Measurements from ENCODE around the gene DUSP9.
"Not testable (repeated sequence)": the region's sequence is repeated elsewhere in the genome, so short reads cannot be mapped to it uniquely, and the experiment has no call there.

The DUSP9 gene

DNA sequence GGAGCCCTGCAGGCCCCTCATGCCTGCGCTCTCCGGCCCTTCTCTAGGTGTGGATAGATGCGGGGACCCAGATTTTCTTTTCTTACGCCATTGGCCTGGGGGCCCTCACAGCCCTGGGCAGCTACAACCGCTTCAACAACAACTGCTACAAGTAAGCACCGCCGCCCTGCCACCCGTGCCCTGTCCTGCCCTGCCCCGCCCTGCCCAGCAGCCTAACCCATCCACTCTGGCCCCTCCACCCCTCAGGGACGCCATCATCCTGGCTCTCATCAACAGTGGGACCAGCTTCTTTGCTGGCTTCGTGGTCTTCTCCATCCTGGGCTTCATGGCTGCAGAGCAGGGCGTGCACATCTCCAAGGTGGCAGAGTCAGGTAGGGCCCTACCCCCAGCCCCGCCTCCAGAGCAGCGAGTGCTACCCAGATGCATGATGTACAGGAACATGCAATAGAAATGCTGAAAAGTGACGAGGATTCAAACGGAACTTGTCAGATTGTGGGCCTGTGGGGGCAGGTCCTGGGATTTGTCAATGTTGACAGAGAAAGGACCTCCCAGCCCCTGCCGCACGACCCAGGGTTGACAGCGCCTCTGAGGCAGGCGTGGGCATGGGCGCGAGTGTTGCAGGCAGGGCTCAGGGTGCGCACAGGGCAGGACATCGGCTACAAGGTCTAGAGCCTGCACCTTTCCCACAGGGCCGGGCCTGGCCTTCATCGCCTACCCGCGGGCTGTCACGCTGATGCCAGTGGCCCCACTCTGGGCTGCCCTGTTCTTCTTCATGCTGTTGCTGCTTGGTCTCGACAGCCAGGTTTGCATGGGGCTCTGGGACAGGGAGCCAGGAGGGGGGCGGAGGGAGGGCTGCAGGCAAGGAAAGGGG, 46.4 kb downstream of the DUSP9 start:
- no peak for DNase-seq (ENCODE audit: low spot score)

DNA sequence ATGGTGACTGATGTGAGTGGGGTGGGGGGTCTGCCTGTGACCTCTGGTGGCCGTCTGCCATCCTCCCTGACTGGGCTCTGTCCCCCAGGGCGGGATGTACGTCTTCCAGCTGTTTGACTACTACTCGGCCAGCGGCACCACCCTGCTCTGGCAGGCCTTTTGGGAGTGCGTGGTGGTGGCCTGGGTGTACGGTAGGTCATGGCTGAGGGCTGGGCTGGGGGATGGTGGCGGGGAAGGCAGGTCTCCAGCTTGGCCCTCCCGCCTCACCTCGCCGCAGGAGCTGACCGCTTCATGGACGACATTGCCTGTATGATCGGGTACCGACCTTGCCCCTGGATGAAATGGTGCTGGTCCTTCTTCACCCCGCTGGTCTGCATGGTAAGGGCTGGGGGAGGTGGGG, 47.3 kb downstream of the DUSP9 start:
- DNase-seq (ENCODE audit: low spot score) = not testable (repeated sequence)

DNA sequence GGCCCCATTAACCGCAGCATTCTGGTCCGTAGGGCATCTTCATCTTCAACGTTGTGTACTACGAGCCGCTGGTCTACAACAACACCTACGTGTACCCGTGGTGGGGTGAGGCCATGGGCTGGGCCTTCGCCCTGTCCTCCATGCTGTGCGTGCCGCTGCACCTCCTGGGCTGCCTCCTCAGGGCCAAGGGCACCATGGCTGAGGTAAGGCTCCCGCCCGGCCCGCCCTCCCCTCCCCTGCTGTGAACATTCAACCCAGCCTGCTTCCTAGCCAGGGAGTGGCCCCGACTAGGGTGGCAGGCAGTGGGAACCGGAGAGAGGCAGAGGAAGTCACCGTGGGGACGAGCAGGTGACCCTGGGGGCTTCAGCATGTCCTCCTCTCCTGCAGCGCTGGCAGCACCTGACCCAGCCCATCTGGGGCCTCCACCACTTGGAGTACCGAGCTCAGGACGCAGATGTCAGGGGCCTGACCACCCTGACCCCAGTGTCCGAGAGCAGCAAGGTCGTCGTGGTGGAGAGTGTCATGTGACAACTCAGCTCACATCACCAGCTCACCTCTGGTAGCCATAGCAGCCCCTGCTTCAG, 47.8 kb downstream of the DUSP9 start:
- DNase-seq (ENCODE audit: low spot score) = no peak

DNA sequence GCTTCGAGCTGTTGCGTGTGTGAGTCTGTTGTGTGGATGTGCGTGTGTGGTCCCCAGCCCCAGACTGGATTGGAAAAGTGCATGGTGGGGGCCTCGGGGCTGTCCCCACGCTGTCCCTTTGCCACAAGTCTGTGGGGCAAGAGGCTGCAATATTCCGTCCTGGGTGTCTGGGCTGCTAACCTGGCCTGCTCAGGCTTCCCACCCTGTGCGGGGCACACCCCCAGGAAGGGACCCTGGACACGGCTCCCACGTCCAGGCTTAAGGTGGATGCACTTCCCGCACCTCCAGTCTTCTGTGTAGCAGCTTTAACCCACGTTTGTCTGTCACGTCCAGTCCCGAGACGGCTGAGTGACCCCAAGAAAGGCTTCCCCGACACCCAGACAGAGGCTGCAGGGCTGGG, 49.1 kb downstream of the DUSP9 start:
- no peak for DNase-seq (ENCODE audit: low spot score)

DNA sequence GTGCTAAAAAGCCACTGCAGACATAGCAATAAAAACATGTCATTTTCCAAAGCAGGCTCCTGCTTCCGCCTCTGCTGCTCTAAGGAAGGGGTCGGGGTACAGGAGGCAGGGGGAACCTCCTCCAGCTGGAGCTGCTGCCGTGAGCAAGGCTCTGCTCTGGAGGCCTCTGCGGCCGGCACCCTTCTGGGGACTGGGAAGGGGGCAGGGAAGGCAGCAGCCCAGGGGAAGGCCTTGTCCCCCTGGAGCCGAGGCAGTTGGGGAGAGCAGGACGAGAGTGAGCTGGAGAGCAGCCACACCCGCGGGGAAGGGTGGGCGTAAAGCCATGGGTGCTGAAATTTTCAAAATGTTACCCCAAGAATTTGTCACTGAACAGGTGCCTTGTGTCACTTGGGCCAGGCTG, 49.5 kb downstream of the DUSP9 start:
- not testable (repeated sequence) for DNase-seq (ENCODE audit: low spot score)

DNA sequence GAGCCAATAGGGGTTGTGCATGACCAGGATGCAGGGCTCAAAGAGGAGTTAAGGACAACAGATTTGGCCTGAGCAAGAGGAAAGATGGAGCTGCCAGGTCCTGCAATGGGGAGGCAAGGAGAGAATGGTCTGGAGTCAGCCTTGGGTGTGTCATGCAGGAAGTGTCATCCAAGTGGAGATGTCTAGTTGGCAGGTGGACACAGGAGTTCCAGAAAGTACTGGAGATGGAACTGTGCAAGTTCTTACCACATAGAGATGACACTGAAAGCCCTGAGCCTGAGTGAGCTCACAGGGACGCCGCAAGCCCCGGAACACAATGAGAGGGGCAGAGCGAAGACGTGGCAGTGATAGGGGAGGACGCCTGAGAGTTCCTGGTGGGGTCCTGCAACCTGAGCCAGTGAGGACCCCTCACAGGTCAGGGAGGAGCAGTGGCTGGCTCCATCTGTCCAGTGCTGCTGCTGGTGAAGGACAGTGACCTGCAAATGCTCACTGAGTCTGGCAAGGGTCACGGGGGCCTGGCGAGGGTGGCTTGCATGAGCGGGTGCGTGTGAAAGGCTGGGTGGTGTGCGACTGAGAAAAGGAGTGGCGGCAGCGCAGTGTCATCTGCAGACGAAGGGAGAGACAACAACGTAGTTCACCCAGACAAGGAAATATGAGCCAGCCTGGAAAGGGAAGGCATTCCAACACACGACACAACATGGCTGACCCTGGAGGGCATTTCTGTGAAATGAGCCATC, 50.2 kb downstream of the DUSP9 start:
- not testable (repeated sequence) for DNase-seq (ENCODE audit: low spot score)

DNA sequence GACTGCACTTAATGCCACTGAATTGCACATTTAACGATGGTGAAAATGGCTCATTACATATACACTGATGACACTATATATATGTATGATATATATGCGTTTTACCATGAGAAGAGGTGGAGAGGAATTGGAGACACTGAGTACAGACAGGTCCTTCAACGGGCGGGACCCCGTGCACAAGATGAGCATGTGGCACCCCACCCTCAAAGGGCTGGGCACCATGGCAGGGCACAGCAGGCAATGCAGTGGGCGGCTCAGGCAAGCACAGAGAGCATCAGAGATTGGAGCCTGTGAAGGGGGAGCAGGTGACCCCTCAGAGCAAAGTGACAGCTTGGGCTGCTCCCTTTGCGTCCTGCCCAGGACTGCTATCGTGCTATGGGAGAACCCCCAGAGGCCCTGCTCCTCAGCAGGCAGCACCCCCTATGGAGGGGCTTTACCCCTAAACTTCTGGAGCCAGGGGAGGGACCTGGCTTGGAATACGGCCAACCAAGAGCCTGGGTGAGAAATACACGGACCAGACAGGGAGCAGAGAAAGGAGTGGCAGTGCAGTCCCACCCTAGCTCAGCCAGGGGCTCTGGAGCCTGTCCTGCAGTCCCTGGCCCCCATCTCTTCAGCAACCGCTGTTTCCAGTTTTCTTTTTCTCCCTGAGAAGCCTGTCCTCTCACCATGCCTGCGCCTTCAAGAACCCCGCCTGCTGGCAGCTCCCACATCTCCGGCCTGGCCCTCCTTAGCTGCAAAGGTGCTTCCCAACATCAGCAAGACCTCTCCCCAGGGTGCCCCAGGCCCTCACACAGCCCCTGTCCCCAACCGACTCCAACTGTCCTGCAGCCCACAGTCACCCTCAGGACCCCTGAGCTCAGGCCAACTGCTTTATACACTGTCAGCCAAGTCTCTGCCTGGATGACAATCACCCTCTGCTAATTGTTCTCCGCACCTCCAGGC, 51.2 kb downstream of the DUSP9 start:
- DNase-seq (ENCODE audit: low spot score) = no peak

DNA sequence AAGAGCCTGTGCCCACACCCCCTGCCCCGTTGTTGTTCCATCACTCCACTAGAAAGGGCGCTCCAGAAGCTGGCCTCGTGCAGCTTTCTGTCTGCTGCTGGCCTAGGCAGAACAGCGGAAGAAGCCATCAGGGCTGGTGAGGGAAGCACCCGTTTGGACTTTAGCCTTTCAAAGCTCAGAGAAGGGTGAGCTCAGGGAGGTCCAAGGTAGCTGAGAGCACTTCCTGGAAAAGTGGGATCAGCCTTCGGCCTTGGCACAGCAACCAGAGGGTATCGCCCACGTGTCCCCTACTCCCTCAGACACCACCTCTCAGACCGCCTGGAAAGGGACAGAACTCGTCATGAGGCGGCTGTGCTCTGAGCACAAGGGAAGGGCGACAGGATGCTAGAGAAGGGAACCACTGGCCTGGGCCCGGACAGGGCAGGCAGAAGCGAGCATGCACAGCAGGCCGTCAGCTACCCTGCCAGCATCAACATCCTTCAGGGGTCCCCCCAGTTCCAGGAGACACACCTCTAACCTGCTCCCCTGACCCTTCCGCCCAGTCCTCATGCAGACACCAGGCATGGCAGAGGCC, 52.3 kb downstream of the DUSP9 start:
- not testable (repeated sequence) for DNase-seq (ENCODE audit: low spot score)

DNA sequence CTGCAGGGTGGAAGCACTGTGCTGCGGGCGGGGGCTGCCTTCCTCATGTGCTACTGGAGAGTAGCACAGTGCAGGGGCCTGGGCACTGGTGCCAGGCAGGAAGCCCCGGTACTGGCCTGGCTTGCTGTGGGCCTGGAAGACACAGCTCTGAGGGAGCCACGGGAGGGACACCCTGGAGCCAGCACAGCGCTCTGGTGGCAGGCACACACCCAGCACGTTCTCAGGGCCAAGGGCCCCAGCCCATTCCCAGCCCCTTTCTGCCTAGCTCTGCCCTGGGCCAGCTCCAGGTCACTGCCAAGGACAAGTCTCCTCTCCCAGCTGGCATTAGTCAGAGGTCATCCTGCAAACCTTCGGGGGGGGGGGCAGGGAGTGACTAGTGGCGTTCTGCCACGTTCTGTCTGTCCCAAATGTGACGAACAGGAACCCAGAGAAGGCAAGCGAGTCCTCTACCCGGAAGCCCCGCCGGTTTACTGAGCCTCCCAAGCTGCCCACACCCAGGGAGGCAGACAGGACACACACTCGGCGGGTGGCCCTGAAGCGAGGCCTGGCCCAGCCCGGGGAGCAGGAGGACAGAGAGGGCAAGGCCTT, 52.9 kb downstream of the DUSP9 start:
- not testable (repeated sequence) for DNase-seq (ENCODE audit: low spot score)

DNA sequence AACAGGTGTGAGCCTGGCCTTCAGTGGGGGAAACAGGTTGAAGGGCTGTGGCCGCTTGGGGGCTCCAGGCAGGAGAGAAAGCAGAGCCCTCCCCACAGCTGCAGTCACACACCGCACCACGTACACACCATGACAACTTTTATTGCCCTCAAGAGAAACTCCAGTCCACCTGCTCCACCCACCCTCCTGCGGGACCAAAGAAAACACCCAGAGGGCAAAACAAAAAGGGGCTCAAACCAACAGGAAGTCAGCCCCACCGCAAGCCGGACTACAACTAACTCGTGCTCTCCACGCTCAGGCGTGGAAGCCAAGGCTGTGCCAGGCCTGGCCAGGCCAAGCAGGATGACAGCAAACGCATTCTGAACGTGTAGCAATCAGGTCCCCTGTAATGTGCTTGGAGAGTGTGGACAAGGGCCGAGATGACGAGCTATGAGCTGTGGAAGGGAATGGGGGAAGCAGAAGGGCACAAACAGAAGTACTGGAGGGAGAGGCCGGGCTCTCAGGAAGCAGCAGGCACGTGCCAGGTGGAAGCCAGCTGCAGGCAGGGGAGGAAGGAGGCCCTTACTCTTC, 53.5 kb downstream of the DUSP9 start:
- no peak for DNase-seq (ENCODE audit: low spot score)
